ENCODE data around the gene WNT5A. TPM values are rescaled to one million over a fixed set of nuclear protein-coding genes. Genes with fewer than 3 reads are reported as not detected.

WNT5A gene
- total RNA-seq, 1 donor from 2014 or later = 5.5 TPM

DNA sequence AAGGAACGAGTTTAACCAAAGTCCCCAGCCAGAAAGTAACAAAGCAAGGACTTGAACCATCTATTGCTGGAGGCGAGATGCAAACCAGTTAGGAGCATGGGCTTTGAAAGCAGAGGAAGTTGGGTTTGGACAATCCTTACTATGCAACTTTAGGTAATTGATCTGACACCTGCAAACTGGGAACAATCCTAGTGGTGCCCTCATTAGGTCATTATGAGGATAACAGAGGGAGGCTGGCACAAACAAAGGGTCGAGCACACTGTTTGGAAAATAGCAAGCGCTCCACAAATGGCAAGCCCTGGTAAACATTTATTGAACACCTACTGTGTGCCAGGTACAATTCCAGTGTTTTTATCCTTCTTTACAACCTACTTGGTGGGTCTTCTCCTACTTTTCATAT lies 45.6 kb downstream of the WNT5A start:
- Mint-ChIP-seq H3K27ac (no peak overlapping the region), H3K4me3 (ENCODE audit: low read depth) (no peak overlapping the region), H3K27me3 (peaks cover 7% of the 10 kb centered on the region), H3K4me1 (ENCODE audit: low read depth) (peaks cover 10% of the 10 kb centered on the region), H3K9me3 (ENCODE audit: low read depth) (no peaks in the 10 kb centered on the region), H3K36me3 (ENCODE audit: insufficient read depth) (no peaks in the 10 kb centered on the region)
- TF ChIP-seq CTCF (IDR thresholded peaks at IDR 0.05; ENCODE audit: unreplicated experiment) = no peak
- DNase-seq (ENCODE audit: low spot score, unreplicated experiment) = no peak

GRCh38 chr3:55440104-55440708 lies 46.9 kb downstream of the WNT5A start:
- H3K4me3 Mint-ChIP-seq (ENCODE audit: low read depth) = no peak overlapping the region
- H3K4me1 Mint-ChIP-seq (ENCODE audit: low read depth) = peaks cover 4% of the 10 kb centered on the region
- H3K27me3 Mint-ChIP-seq = peaks cover 8% of the 10 kb centered on the region
- DNase-seq (ENCODE audit: low spot score, unreplicated experiment) = no peak
- no peak for TF ChIP-seq CTCF (IDR thresholded peaks at IDR 0.05; ENCODE audit: unreplicated experiment)
- no peaks in the 10 kb centered on the region for H3K36me3 Mint-ChIP-seq (ENCODE audit: insufficient read depth)
- no peaks in the 10 kb centered on the region for H3K9me3 Mint-ChIP-seq (ENCODE audit: low read depth)
- no peak overlapping the region for H3K27ac Mint-ChIP-seq

- H3K36me3 Mint-ChIP-seq (ENCODE audit: insufficient read depth) = no peaks in the 10 kb centered on the region
- H3K4me3 Mint-ChIP-seq (ENCODE audit: low read depth) = no peak overlapping the region
- H3K9me3 Mint-ChIP-seq (ENCODE audit: low read depth) = no peaks in the 10 kb centered on the region
- no peak overlapping the region for H3K27ac Mint-ChIP-seq
- TF ChIP-seq CTCF (IDR thresholded peaks at IDR 0.05; ENCODE audit: unreplicated experiment) = no peak
- no peak for DNase-seq (ENCODE audit: low spot score, unreplicated experiment)
- peaks cover 9% of the 10 kb centered on the region for H3K27me3 Mint-ChIP-seq
- H3K4me1 Mint-ChIP-seq (ENCODE audit: low read depth) = no peaks in the 10 kb centered on the region
Observed at GRCh38 chr3:55439657-55440056, 47.4 kb downstream of the WNT5A start.

DNA sequence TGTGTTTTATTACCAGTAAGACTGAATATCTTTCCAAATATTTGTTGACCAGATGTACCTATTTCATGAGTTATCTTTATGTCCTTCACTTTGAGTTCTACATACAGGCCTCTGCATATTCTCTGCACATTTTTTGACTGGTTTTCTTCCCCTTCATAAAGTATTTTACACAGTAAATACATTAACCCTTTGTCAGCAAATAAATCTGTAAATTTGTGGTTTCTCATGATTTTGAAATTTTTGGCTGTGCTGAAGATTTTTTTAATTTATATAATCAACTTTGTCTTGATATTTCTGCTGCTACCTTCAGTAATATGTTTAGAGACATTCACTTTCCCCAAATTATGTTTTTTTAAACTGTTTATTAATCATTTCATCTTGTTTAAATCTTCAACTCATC lies 50.5 kb downstream of the WNT5A start:
- H3K4me1 Mint-ChIP-seq (ENCODE audit: low read depth) = no peaks in the 10 kb centered on the region
- TF ChIP-seq CTCF (IDR thresholded peaks at IDR 0.05; ENCODE audit: unreplicated experiment) = no peak
- H3K36me3 Mint-ChIP-seq (ENCODE audit: insufficient read depth) = no peaks in the 10 kb centered on the region
- H3K9me3 Mint-ChIP-seq (ENCODE audit: low read depth) = peaks cover 3% of the 10 kb centered on the region
- peaks cover 8% of the 10 kb centered on the region for H3K27me3 Mint-ChIP-seq
- H3K4me3 Mint-ChIP-seq (ENCODE audit: low read depth) = no peak overlapping the region
- H3K27ac Mint-ChIP-seq = no peak overlapping the region
- no peak for DNase-seq (ENCODE audit: low spot score, unreplicated experiment)

GRCh38 chr3:55435491-55435890 lies 51.6 kb downstream of the WNT5A start:
- no peak overlapping the region for H3K27ac Mint-ChIP-seq
- peaks cover 8% of the 10 kb centered on the region for H3K27me3 Mint-ChIP-seq
- no peak for DNase-seq (ENCODE audit: low spot score, unreplicated experiment)
- H3K4me1 Mint-ChIP-seq (ENCODE audit: low read depth) = no peaks in the 10 kb centered on the region
- H3K4me3 Mint-ChIP-seq (ENCODE audit: low read depth) = no peak overlapping the region
- TF ChIP-seq CTCF (IDR thresholded peaks at IDR 0.05; ENCODE audit: unreplicated experiment) = no peak
- H3K9me3 Mint-ChIP-seq (ENCODE audit: low read depth) = peaks cover 3% of the 10 kb centered on the region
- H3K36me3 Mint-ChIP-seq (ENCODE audit: insufficient read depth) = no peaks in the 10 kb centered on the region

Data from progenitor cell of endocrine pancreas (in vitro differentiated cells).